H1 (cell line): ENCODE results near the gene OSBPL5. TPM values are rescaled to one million over a fixed set of nuclear protein-coding genes. Genes with fewer than 3 reads are reported as not detected.

ENCODE experiments used
- ATF2 ChIP-seq: IDR thresholded peaks from 2 replicates; pipeline ENCODE4 v1.6.1; 2012; ENCODE audit warnings: low read length, inconsistent platforms
- CBX5 ChIP-seq: fragments of 300-800, 300-1000 bp; sonication (generic); IDR thresholded peaks from 2 replicates; pipeline ENCODE4 v1.7.1; 2016; ENCODE audit warnings: antibody characterized with exemption, low read length, low read depth
- CHD7 ChIP-seq: fragments of 300-600 bp; sonication (generic); IDR thresholded peaks from 2 replicates; pipeline ENCODE4 v1.7.1; 2012; ENCODE audit warnings: low read length, moderate library complexity, mild to moderate bottlenecking, inconsistent platforms; ENCODE audit not compliant: insufficient replicate concordance
- CREB1 ChIP-seq: IDR thresholded peaks from 2 replicates; pipeline ENCODE4 v1.6.1; 2012; ENCODE audit warnings: inconsistent platforms
- CTBP2 ChIP-seq: IDR thresholded peaks from 2 replicates; pipeline ENCODE4 v1.7.0; 2011; ENCODE audit warnings: borderline replicate concordance, mild to moderate bottlenecking, moderate library complexity, mixed read lengths, low read length; ENCODE audit not compliant: insufficient read depth, insufficient read length
- KDM1A ChIP-seq: fragments of 200-600, 300-600 bp; sonication (generic); IDR thresholded peaks from 2 replicates; pipeline ENCODE4 v1.7.1; 2016; ENCODE audit warnings: mild to moderate bottlenecking, low read length, borderline replicate concordance
- POU5F1 ChIP-seq: IDR thresholded peaks from 2 replicates; pipeline ENCODE4 v1.6.1; 2011; ENCODE audit warnings: low read depth, mild to moderate bottlenecking, low read length, moderate library complexity
- SRF ChIP-seq: IDR thresholded peaks from 2 replicates; pipeline ENCODE4 v1.6.1; 2011; ENCODE audit warnings: mild to moderate bottlenecking, low read depth, low read length, moderate library complexity
- polyA plus RNA-seq, 7 experiments: library from polyadenylated mRNA; depleted of rRNA in 3 of 7; stranded (reverse) in 5 of 7; unstranded in 2 of 7; fragments of >200 nt in 5 of 7; fragments of 200-250 nt in 2 of 7; gene quantifications; 1 replicate in 5 of 7; 2 replicates in 1 of 7; 4 replicates in 1 of 7; pipeline versions ENCODE4 v1.2.1 to v1.2.3, GENCODE V29; 2011 to 2013; ENCODE audit warnings: missing spikeins in 2 of 7, mixed read lengths in 2 of 7
- total RNA-seq: library from RNA; stranded (reverse); fragmentation: NEBNext Ultra II Directional; extraction: Animal tissue kit (Norgen Biotek cat#: 25700); gene quantifications from 2 replicates; pipeline ENCODE4 v1.2.1, GENCODE V29; 2021

The OSBPL5 gene
- total and polyA plus RNA-seq, 2 of the 8 experiments (the other 6 are each of a cell fraction or from before 2014, with no cell fraction given): 3.4 to 9.9 TPM

GRCh38 chr11:3155216-3155615 lies 9.9 kb downstream of the OSBPL5 start (continued):
- TF ChIP-seq CHD7: no peak
- no peak for TF ChIP-seq KDM1A
- TF ChIP-seq CREB1: no peak
- no peak for TF ChIP-seq CTBP2
- TF ChIP-seq CBX5: no peak
- no peak for TF ChIP-seq ATF2
- TF ChIP-seq POU5F1: no peak
- no peak for TF ChIP-seq SRF
